ENCODE results near the gene IL36G. TPM values are rescaled to one million over a fixed set of nuclear protein-coding genes. Genes with fewer than 3 reads are reported as not detected.

IL36G gene
- total and polyA plus RNA-seq, 2 of the 13 experiments (the other 11 are each of a cell fraction or from before 2014, with no cell fraction given) = not detected

DNA sequence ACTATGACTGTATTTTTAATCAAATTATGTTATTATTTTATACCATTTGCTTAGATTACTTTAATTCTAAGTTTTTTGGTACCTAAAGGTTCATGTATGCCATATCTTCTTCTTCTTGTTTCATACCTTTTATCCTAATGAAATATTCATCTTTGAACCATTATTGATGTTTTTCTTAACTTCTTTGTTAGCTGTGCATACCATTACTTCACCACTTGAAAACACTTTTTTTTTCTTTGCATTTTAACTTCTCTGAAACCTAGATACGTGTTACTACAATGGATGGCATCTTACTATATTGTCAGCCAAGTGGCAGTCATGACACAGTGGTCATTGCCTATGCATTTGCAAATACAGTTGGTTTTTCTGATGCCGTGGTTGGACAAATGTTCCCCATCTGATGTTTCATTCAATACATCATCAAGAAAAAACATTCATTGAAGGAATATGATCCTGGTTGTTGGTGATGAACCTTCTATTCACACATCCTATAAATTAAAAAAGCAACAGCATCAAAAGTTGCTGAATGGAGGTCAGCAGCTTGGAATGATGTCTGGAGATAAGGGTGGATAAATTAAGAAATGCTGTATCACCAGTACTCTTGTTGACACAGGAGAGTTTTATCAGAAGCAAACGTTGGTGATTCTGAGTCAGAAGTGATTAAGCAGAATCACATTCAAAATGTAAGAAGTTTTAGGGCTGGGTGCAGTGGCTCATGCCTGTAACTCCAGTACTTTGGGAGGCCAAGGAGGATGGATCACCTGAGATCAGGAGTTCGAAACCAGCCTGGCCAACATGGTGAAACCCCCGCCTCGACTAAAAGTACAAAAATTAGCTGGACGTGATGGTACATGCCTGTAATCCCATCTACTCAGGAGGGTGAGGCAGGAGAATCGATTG, 34.9 kb downstream of the IL36G start:
- no peak for DNase-seq (ENCODE audit: low spot score)
- POLR2A ChIA-PET = no interaction called here
- CTCF ChIA-PET (ENCODE audit: low intra/inter-chr PET ratio, low total read pairs) = no interaction called here

More for the DNA sequence above, 34.9 kb downstream of the IL36G start:
- Histone ChIP-seq H3K4me2 (ENCODE audit: low read depth, low read length) (no peak overlapping the region), H3K36me3 (replicated peaks in 1 of 2; ENCODE audit: control insufficient read depth in 1 of 2, insufficient read depth in 2 of 2, low read length in 2 of 2) (no peaks in the 10 kb centered on the region), H3K27me3 (ENCODE audit: control insufficient read depth in 1 of 2, insufficient read depth in 2 of 2, low read length in 2 of 2) (no peaks in the 10 kb centered on the region), H4K20me1 (ENCODE audit: insufficient read depth, low read length) (no peaks in the 10 kb centered on the region), H3K27ac (ENCODE audit: extremely low read length, insufficient read depth, low read length) (no peak overlapping the region), H3K9ac (ENCODE audit: insufficient read depth, low read depth, low read length) (no peak overlapping the region), H3K9me3 (ENCODE audit: low read length) (no peaks in the 10 kb centered on the region), H3K4me1 (ENCODE audit: insufficient read depth, low read length) (no peaks in the 10 kb centered on the region), H2AFZ (ENCODE audit: low read length) (no peak overlapping the region), H3K79me2 (ENCODE audit: insufficient read depth, low read length) (no peaks in the 10 kb centered on the region), H3K4me3 (replicated peaks in 1 of 3; ENCODE audit: insufficient read depth in 1 of 3, low read depth in 2 of 3, low read length in 3 of 3) (no peak overlapping the region)
- intact Hi-C loops (cut with micrococcal nuclease; ENCODE audit: unreplicated experiment) = no loop called here
- no peak for ATAC-seq
- in situ Hi-C loops (cut with HindIII; ENCODE audit: extremely low pct_ligation_motif_present, low pct_unique_long_range_greater_than_20kb) = no loop called here
- no peak for FAIRE-seq
- 13% methylated on average over 8 of the region's 8 CpGs for WGBS (ENCODE audit: low lambda C conversion rate)
- TF ChIP-seq, protein P1, sequence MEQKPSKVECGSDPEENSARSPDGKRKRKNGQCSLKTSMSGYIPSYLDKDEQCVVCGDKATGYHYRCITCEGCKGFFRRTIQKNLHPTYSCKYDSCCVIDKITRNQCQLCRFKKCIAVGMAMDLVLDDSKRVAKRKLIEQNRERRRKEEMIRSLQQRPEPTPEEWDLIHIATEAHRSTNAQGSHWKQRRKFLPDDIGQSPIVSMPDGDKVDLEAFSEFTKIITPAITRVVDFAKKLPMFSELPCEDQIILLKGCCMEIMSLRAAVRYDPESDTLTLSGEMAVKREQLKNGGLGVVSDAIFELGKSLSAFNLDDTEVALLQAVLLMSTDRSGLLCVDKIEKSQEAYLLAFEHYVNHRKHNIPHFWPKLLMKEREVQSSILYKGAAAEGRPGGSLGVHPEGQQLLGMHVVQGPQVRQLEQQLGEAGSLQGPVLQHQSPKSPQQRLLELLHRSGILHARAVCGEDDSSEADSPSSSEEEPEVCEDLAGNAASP (CRISPR knock-in tag; IDR thresholded peaks at IDR 0.05; ENCODE audit: borderline replicate concordance) = no peak
- TF ChIP-seq RBM39 (IDR thresholded peaks at IDR 0.05; ENCODE audit: low read depth, low read length, poor library complexity, severe bottlenecking) (no peak), ZNF33B (CRISPR knock-in tag; IDR thresholded peaks at IDR 0.05) (no peak), FLYWCH1 (CRISPR knock-in tag; IDR thresholded peaks at IDR 0.05) (no peak), ELF3 (CRISPR knock-in tag; IDR thresholded peaks at IDR 0.05) (no peak), ZNF781 (CRISPR knock-in tag; IDR thresholded peaks at IDR 0.05; ENCODE audit: borderline replicate concordance, not compliant biosample characterization) (no peak), FOXC1 (CRISPR knock-in tag; IDR thresholded peaks at IDR 0.05; ENCODE audit: borderline replicate concordance) (no peak), MTF2 (CRISPR knock-in tag; IDR thresholded peaks at IDR 0.05; ENCODE audit: borderline replicate concordance) (no peak), ZNF768 (CRISPR knock-in tag; IDR thresholded peaks at IDR 0.05) (no peak), ZNF160 (CRISPR knock-in tag; IDR thresholded peaks at IDR 0.05) (no peak), SMARCE1 (IDR thresholded peaks at IDR 0.05; ENCODE audit: borderline replicate concordance) (no peak), ZNF367 (CRISPR knock-in tag; IDR thresholded peaks at IDR 0.05; ENCODE audit: borderline replicate concordance) (no peak), KDM3A (CRISPR knock-in tag; IDR thresholded peaks at IDR 0.05; ENCODE audit: low read depth) (no peak)
- TF ChIP-seq, protein P2, sequence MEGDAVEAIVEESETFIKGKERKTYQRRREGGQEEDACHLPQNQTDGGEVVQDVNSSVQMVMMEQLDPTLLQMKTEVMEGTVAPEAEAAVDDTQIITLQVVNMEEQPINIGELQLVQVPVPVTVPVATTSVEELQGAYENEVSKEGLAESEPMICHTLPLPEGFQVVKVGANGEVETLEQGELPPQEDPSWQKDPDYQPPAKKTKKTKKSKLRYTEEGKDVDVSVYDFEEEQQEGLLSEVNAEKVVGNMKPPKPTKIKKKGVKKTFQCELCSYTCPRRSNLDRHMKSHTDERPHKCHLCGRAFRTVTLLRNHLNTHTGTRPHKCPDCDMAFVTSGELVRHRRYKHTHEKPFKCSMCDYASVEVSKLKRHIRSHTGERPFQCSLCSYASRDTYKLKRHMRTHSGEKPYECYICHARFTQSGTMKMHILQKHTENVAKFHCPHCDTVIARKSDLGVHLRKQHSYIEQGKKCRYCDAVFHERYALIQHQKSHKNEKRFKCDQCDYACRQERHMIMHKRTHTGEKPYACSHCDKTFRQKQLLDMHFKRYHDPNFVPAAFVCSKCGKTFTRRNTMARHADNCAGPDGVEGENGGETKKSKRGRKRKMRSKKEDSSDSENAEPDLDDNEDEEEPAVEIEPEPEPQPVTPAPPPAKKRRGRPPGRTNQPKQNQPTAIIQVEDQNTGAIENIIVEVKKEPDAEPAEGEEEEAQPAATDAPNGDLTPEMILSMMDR (CRISPR knock-in tag; IDR thresholded peaks at IDR 0.05) = no peak
- TF ChIP-seq, protein P3, sequence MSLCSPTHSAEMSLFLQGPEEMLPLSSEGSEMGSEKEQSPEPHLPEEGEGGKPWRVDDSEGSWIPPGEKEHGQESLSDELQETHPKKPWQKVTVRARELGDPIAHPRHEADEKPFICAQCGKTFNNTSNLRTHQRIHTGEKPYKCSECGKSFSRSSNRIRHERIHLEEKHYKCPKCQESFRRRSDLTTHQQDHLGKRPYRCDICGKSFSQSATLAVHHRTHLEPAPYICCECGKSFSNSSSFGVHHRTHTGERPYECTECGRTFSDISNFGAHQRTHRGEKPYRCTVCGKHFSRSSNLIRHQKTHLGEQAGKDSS (CRISPR knock-in tag; IDR thresholded peaks at IDR 0.05; ENCODE audit: borderline replicate concordance, low read depth) = no peak
- no TSS peak for BruUV-seq (replicated peaks)

Measured in HepG2 (cell line).